ENCODE data around the gene GPRIN3.
"Not testable (repeated sequence)": the region's sequence is repeated elsewhere in the genome, so short reads cannot be mapped to it uniquely, and the experiment has no call there.

The GPRIN3 gene

GRCh38 chr4:89311433-89311832, 3.8 kb upstream of the GPRIN3 start:
- DNase-seq = no peak

DNA sequence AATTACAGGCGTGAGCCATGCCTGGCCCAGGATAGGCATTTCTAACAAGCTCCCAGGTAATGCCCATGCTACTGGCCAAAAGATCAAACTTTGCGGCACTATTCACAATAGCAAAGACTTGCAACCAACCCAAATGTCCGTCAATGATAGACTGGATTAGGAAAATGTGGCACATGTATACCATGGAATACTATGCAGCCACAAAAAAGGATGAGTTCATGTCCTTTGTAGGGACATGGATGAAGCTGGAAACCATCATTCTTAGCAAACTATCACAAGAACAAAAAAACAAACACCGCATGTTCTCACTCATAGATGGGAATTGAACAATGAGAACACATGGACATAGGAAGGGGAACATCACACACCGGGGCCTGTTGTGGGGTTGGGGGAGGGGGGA, 1.6 kb upstream of the GPRIN3 start:
- DNase-seq = not testable (repeated sequence)

DNA sequence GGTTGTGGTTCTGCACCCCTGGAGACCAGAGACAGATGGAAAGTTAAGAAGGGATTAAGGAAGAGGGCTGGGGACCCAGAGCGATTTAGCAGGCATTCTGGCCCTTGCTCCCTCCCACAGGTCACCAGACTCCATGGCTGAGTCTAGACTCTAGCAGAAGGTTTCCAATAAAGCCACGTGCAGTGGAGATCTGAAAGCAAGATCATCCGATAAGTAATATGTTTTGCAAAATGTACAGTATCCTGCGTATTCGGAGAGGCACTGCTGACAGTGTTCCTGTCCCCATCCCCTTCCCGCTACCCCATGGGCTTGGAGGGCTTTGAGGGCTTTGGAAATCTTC, 531 bp upstream of the GPRIN3 start:
- DNase-seq = no peak

GRCh38 chr4:89307178-89307445, 488 bp downstream of the GPRIN3 start:
- DNase-seq = no peak

DNA sequence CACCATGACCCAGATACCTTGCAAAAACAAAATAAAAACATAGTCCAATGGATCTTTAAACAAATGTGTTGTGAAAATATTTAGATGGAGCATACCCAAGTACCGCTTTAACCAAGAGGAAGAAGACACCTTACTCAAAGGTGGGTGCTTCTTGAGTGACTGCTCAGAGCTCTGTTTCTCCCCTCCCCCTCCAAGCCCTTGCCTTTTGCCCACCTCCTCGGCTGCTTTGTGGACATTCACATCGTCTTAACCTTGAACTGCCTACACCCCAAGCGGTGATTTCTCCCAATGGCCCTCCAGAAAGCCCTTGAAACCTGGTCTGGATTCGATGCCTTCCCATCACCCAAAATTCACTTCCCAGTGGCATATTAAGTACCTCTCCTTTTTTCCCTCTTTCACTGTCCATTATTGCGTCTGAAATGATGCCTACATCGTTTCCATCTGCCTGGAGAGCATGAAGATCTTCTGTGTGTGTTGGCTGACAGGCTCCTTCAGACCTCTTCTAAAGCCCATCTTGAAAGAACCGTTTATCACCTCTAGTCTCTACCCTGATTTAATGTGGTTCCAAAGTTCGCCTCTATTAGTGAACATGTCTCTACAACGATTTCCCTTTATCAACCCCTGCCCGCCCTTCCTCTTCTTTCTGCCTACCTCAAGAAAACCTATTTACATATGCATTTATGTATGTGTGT, 968 bp downstream of the GPRIN3 start:
- no peak for DNase-seq

DNA sequence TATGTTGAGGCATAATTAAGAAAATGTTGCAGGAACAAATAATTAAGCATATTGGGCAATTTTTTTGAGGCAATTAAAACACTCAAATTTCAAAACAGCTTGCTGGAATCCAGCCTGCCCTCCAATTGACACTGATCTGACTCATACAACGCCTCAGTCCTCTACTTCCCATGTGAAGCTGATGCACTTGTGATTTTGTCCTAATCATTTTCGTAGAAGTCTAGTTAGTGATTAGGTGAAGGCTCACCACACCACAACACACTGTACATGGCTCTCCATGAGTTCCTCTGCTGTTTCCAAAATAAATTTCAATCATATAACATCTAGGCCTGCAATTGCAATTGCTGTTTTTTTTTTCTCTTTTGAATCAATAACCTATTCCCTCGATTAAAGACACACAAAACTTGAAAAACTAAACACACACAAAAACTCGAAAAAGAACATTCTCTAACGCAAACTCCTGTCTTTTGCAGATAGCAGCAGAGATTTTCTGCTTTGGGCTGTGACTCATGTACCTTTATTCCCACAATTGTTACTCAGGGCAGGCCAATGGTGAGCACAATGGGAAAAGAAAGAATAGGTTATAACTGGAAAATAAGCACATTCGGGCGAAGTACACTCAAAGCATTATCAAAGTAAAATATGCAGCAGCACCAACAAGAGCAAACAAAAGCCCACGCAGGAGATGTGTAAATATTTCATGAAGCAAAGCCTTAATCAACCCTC, 1.7 kb downstream of the GPRIN3 start:
- DNase-seq = no peak

DNA sequence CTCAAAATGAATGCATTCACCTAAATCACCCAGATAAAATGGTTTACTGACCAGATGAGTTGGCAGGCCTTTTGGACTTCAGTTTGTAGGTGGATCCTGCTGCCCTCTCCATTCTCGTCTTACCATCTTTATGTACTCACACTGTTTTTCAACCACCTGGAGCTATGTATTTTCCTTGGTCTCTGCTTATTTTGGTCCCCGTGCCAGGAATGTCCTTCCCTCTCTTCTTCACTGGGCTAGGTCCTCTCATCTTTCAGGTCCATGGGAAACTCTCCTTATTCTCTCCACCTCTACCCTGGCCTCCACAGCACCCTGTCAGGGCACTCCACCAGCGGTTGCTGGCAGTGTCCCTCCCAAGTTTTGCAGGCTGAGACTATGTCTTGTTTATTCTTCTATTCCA, 2.6 kb downstream of the GPRIN3 start:
- DNase-seq = no peak

DNA sequence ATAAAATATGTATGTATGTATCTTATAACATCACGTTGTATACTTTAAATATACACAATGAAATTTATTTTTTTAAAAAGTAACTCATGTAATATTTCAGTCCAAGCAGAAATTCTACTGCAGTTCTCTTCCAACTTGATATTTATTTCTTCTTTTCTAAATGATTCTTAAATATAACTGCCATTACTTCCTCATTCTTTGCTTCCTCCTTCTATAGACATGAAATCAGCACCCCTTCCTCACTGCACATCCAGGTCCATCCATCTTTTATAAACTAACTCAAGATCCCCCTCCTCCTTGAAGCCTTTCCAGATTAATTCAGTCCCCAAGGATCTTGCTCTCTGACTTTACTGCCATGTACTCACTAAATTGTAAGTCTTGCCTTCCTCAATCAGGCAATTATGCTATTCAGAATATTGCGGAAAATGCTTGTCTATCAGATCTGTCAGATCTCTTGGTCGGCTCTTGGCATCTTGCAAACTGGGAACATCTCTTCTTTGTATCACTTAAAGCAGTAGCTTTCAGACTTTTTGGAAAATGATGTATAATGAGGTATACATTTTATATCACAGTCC, 3.7 kb downstream of the GPRIN3 start:
- no peak for DNase-seq

DNA sequence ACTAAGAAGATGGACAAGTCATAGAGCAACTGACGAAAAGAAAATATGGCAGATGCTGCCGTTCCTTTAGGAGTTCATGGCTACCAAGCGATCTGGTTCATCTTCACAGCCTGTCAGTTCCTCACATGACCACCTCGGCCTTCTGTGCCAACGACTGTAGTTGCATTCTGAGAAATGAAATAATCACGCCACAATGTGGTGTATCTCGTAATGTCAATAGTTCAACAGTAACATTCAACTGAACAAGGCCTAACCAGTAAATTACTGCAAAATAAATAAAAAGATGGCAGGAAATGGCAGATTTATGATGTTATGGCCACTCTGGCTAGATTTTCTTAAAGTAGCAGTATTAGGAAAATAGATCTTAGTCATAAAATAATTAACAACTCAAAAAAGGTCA, 4.4 kb downstream of the GPRIN3 start:
- DNase-seq = peak; percentile 71 to 82

GRCh38 chr4:89301902-89302301, 5.7 kb downstream of the GPRIN3 start:
- DNase-seq = no peak

DNA sequence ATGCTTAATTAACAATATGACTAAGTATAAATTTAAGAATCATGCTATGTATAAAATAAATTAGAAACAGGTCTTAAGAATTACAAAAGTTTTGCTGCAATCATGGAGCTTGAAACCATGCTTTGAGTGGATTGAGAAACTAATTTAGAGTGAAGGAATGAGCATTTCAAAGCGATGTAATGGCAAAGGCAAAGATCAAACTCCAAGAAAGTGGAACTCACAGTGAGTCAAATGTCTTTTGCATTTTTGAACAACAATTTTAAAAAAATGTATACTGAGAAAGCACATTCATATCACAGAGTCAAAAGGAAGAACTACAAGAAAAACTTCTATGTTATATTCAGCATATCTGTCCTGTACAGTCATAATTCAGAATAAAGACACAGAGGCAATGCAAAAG, 6.6 kb downstream of the GPRIN3 start:
- DNase-seq = no peak

DNA sequence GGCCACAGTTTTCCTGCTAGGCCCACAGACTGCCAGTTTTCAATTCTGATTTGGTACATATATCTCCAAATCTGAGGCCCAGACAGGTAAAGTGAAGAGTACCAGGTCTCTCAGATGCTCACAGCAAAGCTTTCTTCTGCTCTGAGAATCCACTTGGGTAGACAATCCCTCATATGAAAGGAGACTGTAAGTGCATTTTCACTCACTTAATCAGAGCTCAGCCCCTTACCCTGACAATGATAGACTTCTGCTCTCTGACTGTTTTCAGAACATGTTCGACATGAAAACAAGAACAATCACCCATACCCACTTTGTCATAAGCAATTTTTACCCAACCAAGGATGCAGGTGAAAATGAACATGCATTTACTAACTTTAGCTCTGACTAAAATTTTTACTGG, 7.1 kb downstream of the GPRIN3 start:
- no peak for DNase-seq

- DNase-seq = no peak
These were observed 7.5 kb downstream of the GPRIN3 start for GRCh38 chr4:89300060-89300459.

DNA sequence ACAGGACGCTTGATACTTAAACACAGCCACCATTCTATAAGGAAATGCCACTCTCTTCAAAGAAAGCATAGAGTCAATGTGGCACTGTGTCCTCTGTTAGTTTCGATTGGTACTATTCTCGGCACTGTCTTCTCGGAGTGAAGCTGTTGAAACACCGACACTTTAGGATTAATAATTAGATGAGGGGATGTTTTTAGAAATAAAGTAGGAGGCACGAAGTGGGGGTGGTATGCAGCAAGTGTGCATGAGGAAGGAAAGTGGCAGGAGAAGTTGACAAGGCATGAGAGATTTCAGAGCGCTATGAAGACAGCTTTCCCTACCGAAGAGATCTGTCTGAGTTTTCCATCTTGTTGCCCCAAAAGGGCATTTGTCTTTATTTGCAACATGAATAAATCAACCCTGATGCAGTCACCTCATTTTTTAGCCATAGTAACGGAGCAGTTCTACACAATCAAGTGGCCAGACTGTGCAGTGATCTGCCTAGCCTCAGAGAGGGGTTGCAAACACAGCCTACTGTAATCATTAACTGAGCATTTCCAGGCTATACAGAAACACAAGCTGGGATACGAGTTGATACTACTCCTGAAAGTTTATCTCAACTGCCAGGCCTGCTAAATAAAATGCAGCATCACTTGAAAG, 8.3 kb downstream of the GPRIN3 start:
- no peak for DNase-seq

DNA sequence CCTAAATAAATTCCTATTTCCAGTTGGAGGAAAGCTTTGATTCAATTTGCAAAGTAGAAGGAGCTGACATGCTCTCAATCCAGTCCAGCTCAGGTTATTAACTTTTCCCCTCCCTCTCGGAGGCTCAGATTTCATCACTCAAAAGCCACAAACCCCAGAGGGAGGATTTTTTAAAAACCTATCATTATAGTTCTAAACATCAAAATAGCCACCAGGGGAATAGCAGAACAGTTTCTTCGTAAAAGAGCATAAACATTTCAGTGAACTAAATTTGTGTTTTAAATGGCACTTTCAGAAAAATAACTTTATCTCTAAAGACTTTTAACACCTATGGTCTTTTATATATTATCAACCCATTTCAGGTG, 8.8 kb downstream of the GPRIN3 start:
- no peak for DNase-seq

GRCh38 chr4:89298155-89298554, 9.4 kb downstream of the GPRIN3 start:
- peak in 1 of 2 experiments; percentile 29 for DNase-seq

DNA sequence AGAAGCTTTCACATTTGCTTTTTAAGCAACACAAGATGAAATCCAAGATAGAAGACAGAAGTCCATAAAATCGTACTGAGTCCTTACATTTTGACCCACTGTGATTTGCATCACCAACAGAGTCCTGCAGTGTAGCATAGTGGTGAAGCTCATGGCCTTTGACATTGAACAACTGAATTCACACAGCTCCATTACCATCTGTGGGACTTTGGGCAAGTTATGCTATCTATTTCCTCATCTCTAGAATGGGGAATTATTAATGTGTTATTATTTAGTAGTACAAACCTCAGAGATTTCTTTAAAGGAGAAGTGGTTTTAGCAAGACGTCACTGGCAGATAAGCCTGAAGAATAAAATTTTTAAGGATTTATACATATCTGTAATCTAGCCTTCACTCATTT, 10.7 kb downstream of the GPRIN3 start:
- DNase-seq = no peak

- no peak for DNase-seq
These were observed 11.2 kb downstream of the GPRIN3 start for GRCh38 chr4:89296399-89296798.

GRCh38 chr4:89295415-89295927, 12.1 kb downstream of the GPRIN3 start:
- DNase-seq = no peak

DNA sequence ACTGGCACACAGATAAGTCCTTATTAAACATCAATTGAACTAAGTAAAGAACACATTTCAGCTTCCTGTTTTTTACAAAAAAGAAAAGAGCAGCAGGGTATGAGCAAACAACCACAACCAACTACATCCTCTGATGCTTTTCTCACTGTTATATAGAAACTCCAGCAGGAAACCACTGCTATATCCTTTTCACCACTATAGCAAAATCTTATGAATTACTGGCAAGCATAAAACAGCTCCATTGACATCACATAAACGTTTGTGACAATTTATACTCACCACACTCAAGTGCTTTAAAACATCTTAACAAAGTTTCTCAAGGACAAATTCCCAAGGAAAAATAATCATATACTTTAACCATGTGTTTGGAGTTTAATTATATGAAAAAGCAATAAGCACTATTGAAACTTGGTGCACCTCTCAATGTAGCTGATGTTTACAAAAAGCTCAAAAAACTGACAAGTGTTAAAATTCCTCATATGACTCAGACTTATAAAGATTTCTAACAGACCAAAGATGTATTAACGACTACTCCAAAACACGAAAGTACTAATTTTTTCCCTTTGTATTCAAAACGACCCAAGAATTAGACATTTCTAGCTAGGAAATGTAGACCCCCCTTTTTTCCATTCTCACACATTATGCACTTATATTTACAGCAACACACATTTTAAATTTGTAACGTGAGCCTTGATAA, 12.9 kb downstream of the GPRIN3 start:
- no peak for DNase-seq

DNA sequence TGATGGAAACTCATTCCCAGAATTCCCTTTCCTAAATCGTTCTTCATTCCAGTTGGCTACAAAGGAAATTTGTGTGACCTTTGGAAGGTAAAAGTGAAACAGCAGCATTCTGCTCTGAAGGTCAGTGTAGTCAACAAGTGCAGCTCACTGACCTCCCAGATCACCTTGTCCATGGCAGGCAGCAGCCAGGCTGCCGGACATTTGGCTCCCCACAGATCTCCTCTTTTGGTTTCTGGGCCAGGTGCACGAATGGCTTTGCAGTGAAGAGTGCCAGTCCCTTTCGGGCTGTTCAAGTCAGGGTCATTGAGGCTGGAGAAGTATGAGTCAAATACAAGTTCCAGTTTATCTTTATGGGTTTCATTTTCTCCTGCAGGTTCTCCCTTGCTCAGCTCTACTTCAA, 14.3 kb downstream of the GPRIN3 start:
- no peak for DNase-seq

DNA sequence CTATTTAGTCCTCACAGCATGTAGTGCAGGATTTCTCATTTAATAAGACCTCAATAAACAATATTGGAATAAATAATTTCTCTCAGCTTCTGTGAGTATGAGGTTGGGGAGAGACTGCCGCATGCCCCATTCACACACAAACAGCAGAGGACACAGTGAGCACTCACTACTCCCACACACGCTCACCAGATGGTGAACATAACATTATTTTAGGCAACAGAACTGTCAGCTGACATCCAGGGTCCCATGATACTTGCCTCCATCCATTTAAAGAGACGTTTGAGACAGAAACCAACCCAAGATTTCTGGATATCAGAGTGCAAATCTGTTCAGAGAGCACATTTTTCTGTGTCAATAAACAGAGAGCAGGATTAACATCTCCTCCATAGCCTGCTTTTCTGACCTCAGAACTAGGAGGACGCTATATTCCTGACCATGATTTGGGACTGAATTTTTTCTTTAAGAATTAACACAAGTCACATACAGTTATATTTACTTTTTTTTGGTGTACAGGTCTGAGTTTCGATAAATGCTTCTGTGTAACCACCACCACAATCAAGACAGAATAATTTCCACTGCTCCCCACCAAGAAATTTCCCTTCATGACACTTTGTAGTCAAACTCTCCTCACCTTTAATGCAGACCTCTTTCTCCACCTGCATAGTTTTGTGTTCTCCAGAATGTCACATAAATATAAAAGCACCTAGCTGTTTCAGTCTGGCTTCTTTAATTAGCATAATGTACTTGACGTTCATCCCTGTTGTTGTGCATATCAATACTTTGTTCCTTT, 16.7 kb downstream of the GPRIN3 start:
- DNase-seq = no peak

- DNase-seq = no peak
These were observed 18.3 kb downstream of the GPRIN3 start for GRCh38 chr4:89289312-89289711.
